ENCODE data around the gene ASB13.
"Not testable (repeated sequence)": the region's sequence is repeated elsewhere in the genome, so short reads cannot be mapped to it uniquely, and the experiment has no call there.

Gene ASB13

GRCh38 chr10:5604236-5604925, 62.0 kb downstream of the ASB13 start:
- no peak for DNase-seq

GRCh38 chr10:5603848-5604170, 62.6 kb downstream of the ASB13 start:
- DNase-seq = no peak

GRCh38 chr10:5603091-5603847, 63.1 kb downstream of the ASB13 start:
- DNase-seq = no peak

GRCh38 chr10:5601826-5602495, 64.4 kb downstream of the ASB13 start:
- DNase-seq = no peak

GRCh38 chr10:5600908-5601307, 65.5 kb downstream of the ASB13 start:
- no peak for DNase-seq

- DNase-seq = no peak
These were observed 66.5 kb downstream of the ASB13 start for GRCh38 chr10:5599613-5600520.

GRCh38 chr10:5598085-5598690, 68.2 kb downstream of the ASB13 start:
- no peak for DNase-seq

GRCh38 chr10:5596611-5597341, 69.6 kb downstream of the ASB13 start:
- DNase-seq = no peak

GRCh38 chr10:5595994-5596471, 70.4 kb downstream of the ASB13 start:
- DNase-seq = peak; percentile 20

GRCh38 chr10:5595591-5595990, 70.8 kb downstream of the ASB13 start:
- DNase-seq = no peak

- no peak for DNase-seq
These were observed 71.3 kb downstream of the ASB13 start for GRCh38 chr10:5595095-5595494.

- DNase-seq = no peak
These were observed 71.9 kb downstream of the ASB13 start for GRCh38 chr10:5594271-5595049.

GRCh38 chr10:5593347-5593746, 73.0 kb downstream of the ASB13 start:
- DNase-seq = not testable (repeated sequence)

GRCh38 chr10:5592070-5592469, 74.3 kb downstream of the ASB13 start:
- no peak for DNase-seq

- DNase-seq = no peak
These were observed 75.0 kb downstream of the ASB13 start for GRCh38 chr10:5591336-5591824.

GRCh38 chr10:5590816-5591215, 75.6 kb downstream of the ASB13 start:
- DNase-seq = no peak

- peak; percentile 9 for DNase-seq
These were observed 76.5 kb downstream of the ASB13 start for GRCh38 chr10:5589661-5590511.

- DNase-seq = no peak
These were observed 77.3 kb downstream of the ASB13 start for GRCh38 chr10:5589011-5589660.

Data from activated CD4-positive, alpha-beta T cell treated with anti-CD3 and anti-CD28 coated beads, Interleukin-2, amount 50 U/mL, for 16 hours (primary cell).